ENCODE data around the gene MTUS2.

MTUS2 gene

GRCh38 chr13:28954810-28955209, 134.7 kb downstream of the MTUS2 start:
- CTCF ChIA-PET: no interaction called here
- POLR2A ChIA-PET: no interaction called here

DNA sequence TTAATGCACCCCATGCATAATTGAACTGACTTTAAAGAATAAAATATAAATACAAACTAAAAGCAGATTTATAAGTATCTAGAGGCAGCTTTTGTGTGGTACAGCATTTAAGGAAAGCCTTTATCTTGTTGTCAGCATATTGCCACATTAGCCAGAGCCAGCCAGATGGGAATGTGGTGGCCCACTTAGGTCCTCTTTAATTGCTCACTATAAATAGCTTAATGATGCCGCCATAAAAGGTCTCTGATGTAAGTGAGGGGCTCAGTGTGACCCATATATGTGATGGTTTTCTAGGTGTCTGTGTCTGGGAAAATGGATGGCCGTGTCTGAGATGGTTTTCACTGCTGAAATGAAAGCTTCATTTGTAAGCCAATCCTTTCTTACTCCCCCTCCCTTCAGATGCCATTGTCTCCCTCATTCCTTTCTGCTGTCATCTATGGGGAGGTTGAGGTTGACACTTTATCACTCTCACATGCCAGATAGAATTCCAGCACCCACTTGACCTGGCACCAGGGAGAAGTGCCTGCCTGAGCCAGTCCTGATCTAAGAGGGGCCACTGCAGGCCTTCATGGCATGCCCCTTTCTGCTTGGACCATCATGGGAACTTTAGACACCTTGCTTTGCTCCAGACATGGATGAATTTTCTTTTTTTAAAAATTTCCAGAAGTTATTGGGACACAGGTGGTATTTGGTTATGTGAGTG, 135.3 kb downstream of the MTUS2 start:
- DNase-seq: no peak
- H3K36me3 ChIP-seq (ENCODE audit: control insufficient read depth in 4 of 4, insufficient read depth in 4 of 4, low read length in 3 of 4): no peaks in the 10 kb centered on the region
- WGBS (ENCODE audit: insufficient coverage): 100% methylated on average over 1 of the region's 2 CpGs
- H3K9me3 ChIP-seq (ENCODE audit: control extremely low read depth in 1 of 5, control insufficient read depth in 4 of 5, insufficient read depth in 2 of 5, low read depth in 1 of 5, low read length in 4 of 5): no peaks in the 10 kb centered on the region
- no peak overlapping the region for H3K27ac ChIP-seq (ENCODE audit: insufficient read depth in 1 of 2, low read depth in 1 of 2, low read length in 2 of 2, poor library complexity in 1 of 2, severe bottlenecking in 2 of 2)
- H3K4me3 ChIP-seq (ENCODE audit: control insufficient read depth in 1 of 7, extremely low read depth in 1 of 7, insufficient read depth in 4 of 7, low read depth in 2 of 7, low read length in 6 of 7): no peak overlapping the region
- POLR2A ChIA-PET: no interaction called here
- CTCF ChIA-PET: no interaction called here
- H3K27me3 ChIP-seq (replicated peaks in 2 of 5; ENCODE audit: control insufficient read depth in 4 of 5, insufficient read depth in 5 of 5, low read length in 4 of 5): peaks cover 0 to under 1% (median 0%) of the 10 kb centered on the region in 5 experiments
- no peaks in the 10 kb centered on the region for H3K4me1 ChIP-seq (ENCODE audit: control extremely low read depth in 1 of 4, control insufficient read depth in 4 of 4, insufficient read depth in 4 of 4, low read length in 3 of 4)

More at GRCh38 chr13:28954810-28955209, 134.7 kb downstream of the MTUS2 start:
- Histone ChIP-seq H3K27me3 (replicated peaks in 2 of 5; ENCODE audit: control insufficient read depth in 4 of 5, insufficient read depth in 5 of 5, low read length in 4 of 5) (peaks cover 0 to 4% (median 0%) of the 10 kb centered on the region in 5 experiments), H3K9me3 (ENCODE audit: control extremely low read depth in 1 of 5, control insufficient read depth in 4 of 5, insufficient read depth in 2 of 5, low read depth in 1 of 5, low read length in 4 of 5) (peaks cover 0 to 1% (median 0%) of the 10 kb centered on the region in 5 experiments), H3K36me3 (ENCODE audit: control insufficient read depth in 4 of 4, insufficient read depth in 4 of 4, low read length in 3 of 4) (no peaks in the 10 kb centered on the region), H3K27ac (ENCODE audit: insufficient read depth in 1 of 2, low read depth in 1 of 2, low read length in 2 of 2, poor library complexity in 1 of 2, severe bottlenecking in 2 of 2) (no peak overlapping the region), H3K4me3 (ENCODE audit: control insufficient read depth in 1 of 7, extremely low read depth in 1 of 7, insufficient read depth in 4 of 7, low read depth in 2 of 7, low read length in 6 of 7) (no peak overlapping the region), H3K4me1 (ENCODE audit: control extremely low read depth in 1 of 4, control insufficient read depth in 4 of 4, insufficient read depth in 4 of 4, low read length in 3 of 4) (no peaks in the 10 kb centered on the region)
- DNase-seq: no peak
- 90% methylated on average over 3 of the region's 5 CpGs for WGBS (ENCODE audit: insufficient coverage)

DNA sequence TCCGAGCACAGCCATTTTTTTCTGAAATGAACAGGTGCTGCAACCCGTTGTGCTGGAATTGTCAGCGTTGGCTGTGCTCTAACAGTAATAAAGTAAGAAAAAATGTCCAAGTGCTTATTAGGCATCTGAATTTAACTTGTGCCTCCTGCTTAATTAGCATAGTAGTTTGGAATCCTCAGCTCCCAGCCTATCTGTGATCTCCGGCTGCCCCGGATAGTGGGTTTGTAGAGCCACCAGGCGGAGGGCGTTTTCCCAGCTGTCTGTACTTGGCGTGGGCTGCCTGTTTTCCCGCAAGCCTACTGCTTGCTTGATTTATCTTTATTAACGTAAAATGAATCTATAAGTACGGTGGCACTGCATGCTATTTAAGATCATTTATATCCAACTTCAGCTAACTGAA, 137.9 kb downstream of the MTUS2 start:
- POLR2A ChIA-PET: no interaction called here
- Histone ChIP-seq H3K27ac (ENCODE audit: insufficient read depth in 1 of 2, low read depth in 1 of 2, low read length in 2 of 2, poor library complexity in 1 of 2, severe bottlenecking in 2 of 2) (no peak overlapping the region), H3K9me3 (ENCODE audit: control extremely low read depth in 1 of 5, control insufficient read depth in 4 of 5, insufficient read depth in 2 of 5, low read depth in 1 of 5, low read length in 4 of 5) (no peaks in the 10 kb centered on the region), H3K27me3 (replicated peaks in 2 of 5; ENCODE audit: control insufficient read depth in 4 of 5, insufficient read depth in 5 of 5, low read length in 4 of 5) (no peaks in the 10 kb centered on the region), H3K4me3 (ENCODE audit: control insufficient read depth in 1 of 7, extremely low read depth in 1 of 7, insufficient read depth in 4 of 7, low read depth in 2 of 7, low read length in 6 of 7) (no peak overlapping the region), H3K36me3 (ENCODE audit: control insufficient read depth in 4 of 4, insufficient read depth in 4 of 4, low read length in 3 of 4) (no peaks in the 10 kb centered on the region), H3K4me1 (ENCODE audit: control extremely low read depth in 1 of 4, control insufficient read depth in 4 of 4, insufficient read depth in 4 of 4, low read length in 3 of 4) (no peaks in the 10 kb centered on the region)
- DNase-seq: no peak
- WGBS (ENCODE audit: insufficient coverage): 93% methylated on average over 8 of the region's 11 CpGs
- CTCF ChIA-PET: no interaction called here

DNA sequence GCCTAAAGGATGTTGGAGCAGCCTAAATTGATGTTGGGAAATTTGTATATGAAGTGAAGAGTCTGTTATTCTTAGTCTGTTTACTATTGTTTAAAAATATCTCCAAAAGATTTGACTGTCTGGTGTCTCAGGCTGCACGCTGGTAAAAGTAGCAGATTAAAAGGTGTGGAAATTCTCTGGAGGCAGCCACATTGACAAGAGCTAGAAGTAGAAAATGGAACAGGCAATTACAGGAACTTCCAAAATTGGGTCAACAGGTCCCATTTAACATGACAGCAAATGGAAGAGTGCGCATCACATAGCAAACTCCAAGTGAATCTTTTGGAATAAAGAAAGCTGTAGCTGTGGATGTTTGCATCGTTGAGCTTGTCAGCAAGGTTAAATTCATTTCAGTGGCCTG, 138.3 kb downstream of the MTUS2 start:
- ChIA-PET CTCF (no interaction called here), POLR2A (no interaction called here)
- no peak overlapping the region for H3K27ac ChIP-seq (ENCODE audit: insufficient read depth in 1 of 2, low read depth in 1 of 2, low read length in 2 of 2, poor library complexity in 1 of 2, severe bottlenecking in 2 of 2)
- no peaks in the 10 kb centered on the region for H3K4me1 ChIP-seq (ENCODE audit: control extremely low read depth in 1 of 4, control insufficient read depth in 4 of 4, insufficient read depth in 4 of 4, low read length in 3 of 4)
- DNase-seq: no peak
- WGBS (ENCODE audit: insufficient coverage): 94% methylated on average over 2 of the region's 3 CpGs
- H3K36me3 ChIP-seq (ENCODE audit: control insufficient read depth in 4 of 4, insufficient read depth in 4 of 4, low read length in 3 of 4): no peaks in the 10 kb centered on the region
- H3K27me3 ChIP-seq (replicated peaks in 2 of 5; ENCODE audit: control insufficient read depth in 4 of 5, insufficient read depth in 5 of 5, low read length in 4 of 5): no peaks in the 10 kb centered on the region
- no peak overlapping the region for H3K4me3 ChIP-seq (ENCODE audit: control insufficient read depth in 1 of 7, extremely low read depth in 1 of 7, insufficient read depth in 4 of 7, low read depth in 2 of 7, low read length in 6 of 7)
- no peaks in the 10 kb centered on the region for H3K9me3 ChIP-seq (ENCODE audit: control extremely low read depth in 1 of 5, control insufficient read depth in 4 of 5, insufficient read depth in 2 of 5, low read depth in 1 of 5, low read length in 4 of 5)

GRCh38 chr13:28964052-28964451, 143.9 kb downstream of the MTUS2 start:
- ChIA-PET POLR2A (no interaction called here), CTCF (no interaction called here)
- no peaks in the 10 kb centered on the region for H3K9me3 ChIP-seq (ENCODE audit: control extremely low read depth in 1 of 5, control insufficient read depth in 4 of 5, insufficient read depth in 2 of 5, low read depth in 1 of 5, low read length in 4 of 5)
- H3K27ac ChIP-seq (ENCODE audit: insufficient read depth in 1 of 2, low read depth in 1 of 2, low read length in 2 of 2, poor library complexity in 1 of 2, severe bottlenecking in 2 of 2): no peak overlapping the region
- no peaks in the 10 kb centered on the region for H3K4me1 ChIP-seq (ENCODE audit: control extremely low read depth in 1 of 4, control insufficient read depth in 4 of 4, insufficient read depth in 4 of 4, low read length in 3 of 4)
- peaks cover 0 to 2% (median 0%) of the 10 kb centered on the region in 5 experiments for H3K27me3 ChIP-seq (replicated peaks in 2 of 5; ENCODE audit: control insufficient read depth in 4 of 5, insufficient read depth in 5 of 5, low read length in 4 of 5)
- no CpG with 5 or more reads among the region's 1 CpG for WGBS (ENCODE audit: insufficient coverage)
- H3K4me3 ChIP-seq (ENCODE audit: control insufficient read depth in 1 of 7, extremely low read depth in 1 of 7, insufficient read depth in 4 of 7, low read depth in 2 of 7, low read length in 6 of 7): no peak overlapping the region
- no peaks in the 10 kb centered on the region for H3K36me3 ChIP-seq (ENCODE audit: control insufficient read depth in 4 of 4, insufficient read depth in 4 of 4, low read length in 3 of 4)
- no peak for DNase-seq

DNA sequence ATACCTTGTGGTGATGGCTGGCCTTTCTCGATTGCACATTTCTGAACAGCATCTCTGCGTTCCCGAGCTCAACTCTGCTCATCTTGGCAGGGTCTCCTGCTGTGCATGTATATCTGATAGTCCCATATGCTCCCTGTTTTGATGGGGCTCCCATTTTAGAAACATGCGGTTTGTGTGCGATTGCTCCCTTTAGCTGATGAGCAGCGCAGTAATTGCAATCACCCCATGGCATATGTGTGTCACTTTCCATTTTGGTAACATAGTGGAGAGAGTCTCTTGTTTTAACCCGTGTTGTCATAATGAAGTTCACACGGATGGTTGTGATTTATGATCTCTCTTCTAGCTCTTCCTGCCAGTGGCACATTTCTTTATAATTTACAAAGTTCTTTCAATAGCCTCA, 144.7 kb downstream of the MTUS2 start:
- Histone ChIP-seq H3K27ac (ENCODE audit: insufficient read depth in 1 of 2, low read depth in 1 of 2, low read length in 2 of 2, poor library complexity in 1 of 2, severe bottlenecking in 2 of 2) (no peak overlapping the region), H3K27me3 (replicated peaks in 2 of 5; ENCODE audit: control insufficient read depth in 4 of 5, insufficient read depth in 5 of 5, low read length in 4 of 5) (peaks cover 0 to 2% (median 0%) of the 10 kb centered on the region in 5 experiments), H3K4me3 (ENCODE audit: control insufficient read depth in 1 of 7, extremely low read depth in 1 of 7, insufficient read depth in 4 of 7, low read depth in 2 of 7, low read length in 6 of 7) (no peak overlapping the region), H3K4me1 (ENCODE audit: control extremely low read depth in 1 of 4, control insufficient read depth in 4 of 4, insufficient read depth in 4 of 4, low read length in 3 of 4) (no peaks in the 10 kb centered on the region), H3K9me3 (ENCODE audit: control extremely low read depth in 1 of 5, control insufficient read depth in 4 of 5, insufficient read depth in 2 of 5, low read depth in 1 of 5, low read length in 4 of 5) (no peaks in the 10 kb centered on the region), H3K36me3 (ENCODE audit: control insufficient read depth in 4 of 4, insufficient read depth in 4 of 4, low read length in 3 of 4) (no peaks in the 10 kb centered on the region)
- 99% methylated on average over 6 of the region's 8 CpGs for WGBS (ENCODE audit: insufficient coverage)
- ChIA-PET CTCF (no interaction called here), POLR2A (no interaction called here)
- DNase-seq: no peak

DNA sequence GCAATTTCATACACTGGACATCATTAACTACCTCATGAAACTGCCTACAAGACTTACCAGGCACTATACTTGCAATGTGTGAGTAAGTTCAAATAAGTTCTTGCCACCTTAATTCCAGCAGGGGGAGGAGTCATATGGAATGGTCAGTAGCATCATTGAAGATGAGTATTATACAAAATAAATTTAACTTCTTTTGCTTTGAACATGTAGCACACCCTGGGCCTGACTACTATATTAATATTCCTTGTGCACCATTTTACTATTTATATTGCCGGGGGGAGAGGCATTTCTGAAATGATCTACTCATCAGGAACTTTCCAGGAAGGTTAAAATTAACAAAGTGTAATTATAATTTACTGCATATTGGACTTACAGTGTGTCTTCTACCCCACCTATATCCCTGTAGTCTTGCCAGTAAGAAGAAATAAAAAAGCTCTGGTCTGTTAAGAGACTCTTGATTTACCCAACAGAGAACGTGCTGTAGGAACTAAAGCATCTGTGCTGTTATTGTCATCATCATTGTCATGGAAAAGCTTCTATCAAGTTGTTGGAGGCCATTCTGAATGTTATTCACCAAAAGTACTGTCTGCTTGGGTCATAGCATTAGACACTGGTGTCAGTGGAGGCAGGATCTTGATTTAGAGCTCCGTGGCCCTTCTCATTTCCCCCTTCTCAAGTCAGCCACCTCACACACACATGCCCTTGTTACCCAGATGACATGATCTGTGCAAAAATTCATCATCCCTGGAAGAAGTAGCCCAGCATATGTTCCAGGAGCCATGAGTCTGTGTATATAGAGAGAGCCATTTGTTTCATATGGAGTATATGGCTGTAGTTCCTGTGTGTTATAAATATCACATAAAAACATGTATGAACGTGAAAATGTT, 147.1 kb downstream of the MTUS2 start:
- H3K4me1 ChIP-seq (ENCODE audit: control extremely low read depth in 1 of 4, control insufficient read depth in 4 of 4, insufficient read depth in 4 of 4, low read length in 3 of 4): no peaks in the 10 kb centered on the region
- H3K4me3 ChIP-seq (ENCODE audit: control insufficient read depth in 1 of 7, extremely low read depth in 1 of 7, insufficient read depth in 4 of 7, low read depth in 2 of 7, low read length in 6 of 7): no peak overlapping the region
- POLR2A ChIA-PET: no interaction called here
- no peaks in the 10 kb centered on the region for H3K36me3 ChIP-seq (ENCODE audit: control insufficient read depth in 4 of 4, insufficient read depth in 4 of 4, low read length in 3 of 4)
- 94% methylated on average over 1 of the region's 4 CpGs for WGBS (ENCODE audit: insufficient coverage)
- no peak for DNase-seq
- no peak overlapping the region for H3K27ac ChIP-seq (ENCODE audit: insufficient read depth in 1 of 2, low read depth in 1 of 2, low read length in 2 of 2, poor library complexity in 1 of 2, severe bottlenecking in 2 of 2)
- CTCF ChIA-PET: no interaction called here
- peaks cover 0 to 2% (median 0%) of the 10 kb centered on the region in 5 experiments for H3K27me3 ChIP-seq (replicated peaks in 2 of 5; ENCODE audit: control insufficient read depth in 4 of 5, insufficient read depth in 5 of 5, low read length in 4 of 5)
- H3K9me3 ChIP-seq (ENCODE audit: control extremely low read depth in 1 of 5, control insufficient read depth in 4 of 5, insufficient read depth in 2 of 5, low read depth in 1 of 5, low read length in 4 of 5): no peaks in the 10 kb centered on the region

All from common myeloid progenitor, CD34-positive (primary cell).